ENCODE data around the gene OXTR. TPM values are rescaled to one million over a fixed set of nuclear protein-coding genes. Genes with fewer than 3 reads are reported as not detected.

Gene OXTR
- total RNA-seq, 1 experiment from 2014 or later, result 21.5 TPM

DNA sequence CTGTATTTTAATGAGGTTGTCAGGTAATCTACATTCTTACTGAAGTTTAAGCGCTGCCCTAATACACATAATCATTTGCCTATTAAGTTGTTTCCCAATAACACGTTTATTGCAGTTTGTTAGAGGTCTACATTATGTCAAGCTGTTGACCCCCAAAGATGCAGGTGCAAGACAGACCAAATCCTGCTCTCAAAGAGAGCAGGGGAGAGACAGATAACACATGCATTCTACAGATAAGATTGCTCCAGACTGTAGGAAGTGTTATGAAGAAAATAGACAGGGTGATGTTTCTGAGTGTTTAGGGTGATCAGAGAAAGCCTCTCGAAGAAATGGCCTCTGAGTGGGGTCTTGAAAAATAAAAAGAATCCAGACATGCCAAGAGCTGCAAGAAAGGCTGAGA is 24.8 kb upstream of the OXTR start:
- Histone ChIP-seq H3K9me2 (replicated peaks; ENCODE audit: low read length) (no peaks in the 10 kb centered on the region), H3K79me2 (ENCODE audit: low read length) (no peaks in the 10 kb centered on the region), H3K27ac (ENCODE audit: low read length) (no peak overlapping the region), H3K27me3 (ENCODE audit: low read length) (no peaks in the 10 kb centered on the region), H3F3A (ENCODE audit: low read length, unreplicated experiment) (no peaks in the 10 kb centered on the region), H3K4me3 (ENCODE audit: low read length) (no peak overlapping the region), H4K20me1 (ENCODE audit: low read length) (no peaks in the 10 kb centered on the region), H3K9me3 (ENCODE audit: low read length) (no peaks in the 10 kb centered on the region), H3K36me3 (ENCODE audit: low read depth, low read length) (no peaks in the 10 kb centered on the region), H3K4me1 (ENCODE audit: insufficient read depth, low read length) (peaks cover 3% of the 10 kb centered on the region; the same call in 1 of the 2 replicates), H3K9ac (ENCODE audit: low read length) (no peak overlapping the region), H2AFZ (ENCODE audit: low read length) (no peak overlapping the region), H3K4me2 (ENCODE audit: low read length) (no peak overlapping the region)
- ATAC-seq (no peak), DNase-seq (no peak)
- intact Hi-C loops (cut with micrococcal nuclease), result no loop called here
- BruUV-seq (replicated peaks), result no TSS peak
- ChIA-PET POLR2A (ENCODE audit: unreplicated experiment) (no interaction called here), CTCF (no interaction called here)
- TF ChIP-seq CTCF (conservative IDR thresholded peaks at IDR 0.05; ENCODE audit: low read depth, low read length) (no peak), EZH2 (IDR thresholded peaks at IDR 0.05; ENCODE audit: low read length, unreplicated experiment) (no peak), EZH2phosphoT487 (IDR thresholded peaks at IDR 0.05; ENCODE audit: borderline replicate concordance, low read length) (no peak)

- ATAC-seq (peak; percentile 79), DNase-seq (peak; percentile 70)
- H3F3A ChIP-seq (ENCODE audit: low read length, unreplicated experiment), result no peaks in the 10 kb centered on the region
- ChIA-PET POLR2A (ENCODE audit: unreplicated experiment) (no interaction called here), CTCF (no interaction called here)
- H3K9me2 ChIP-seq (replicated peaks; ENCODE audit: low read length), result no peaks in the 10 kb centered on the region
- TF ChIP-seq CTCF (conservative IDR thresholded peaks at IDR 0.05; ENCODE audit: low read depth, low read length) (no peak), EZH2 (IDR thresholded peaks at IDR 0.05; ENCODE audit: low read length, unreplicated experiment) (no peak), EZH2phosphoT487 (IDR thresholded peaks at IDR 0.05; ENCODE audit: borderline replicate concordance, low read length) (no peak)
- H3K27me3 ChIP-seq (ENCODE audit: low read length), result no peaks in the 10 kb centered on the region
- no peaks in the 10 kb centered on the region for H4K20me1 ChIP-seq (ENCODE audit: low read length)
- peaks cover 3% of the 10 kb centered on the region; the same call in 1 of the 2 replicates for H3K4me1 ChIP-seq (ENCODE audit: insufficient read depth, low read length)
- intact Hi-C loops (cut with micrococcal nuclease), result no loop called here
- no peak overlapping the region for H3K9ac ChIP-seq (ENCODE audit: low read length)
- no TSS peak for BruUV-seq (replicated peaks)
- no peaks in the 10 kb centered on the region for H3K79me2 ChIP-seq (ENCODE audit: low read length)
- no peaks in the 10 kb centered on the region for H3K9me3 ChIP-seq (ENCODE audit: low read length)
- no peak overlapping the region for H3K4me3 ChIP-seq (ENCODE audit: low read length)
- no peak overlapping the region for H3K27ac ChIP-seq (ENCODE audit: low read length)
- 0 out of 2 replicates have a peak overlapping the region, but pooled peaks have one; percentile 20 for H2AFZ ChIP-seq (ENCODE audit: low read length)
- H3K36me3 ChIP-seq (ENCODE audit: low read depth, low read length), result no peaks in the 10 kb centered on the region
- no peak overlapping the region for H3K4me2 ChIP-seq (ENCODE audit: low read length)
Measured at GRCh38 chr3:8793242-8793641, 23.8 kb upstream of the OXTR start.

DNA sequence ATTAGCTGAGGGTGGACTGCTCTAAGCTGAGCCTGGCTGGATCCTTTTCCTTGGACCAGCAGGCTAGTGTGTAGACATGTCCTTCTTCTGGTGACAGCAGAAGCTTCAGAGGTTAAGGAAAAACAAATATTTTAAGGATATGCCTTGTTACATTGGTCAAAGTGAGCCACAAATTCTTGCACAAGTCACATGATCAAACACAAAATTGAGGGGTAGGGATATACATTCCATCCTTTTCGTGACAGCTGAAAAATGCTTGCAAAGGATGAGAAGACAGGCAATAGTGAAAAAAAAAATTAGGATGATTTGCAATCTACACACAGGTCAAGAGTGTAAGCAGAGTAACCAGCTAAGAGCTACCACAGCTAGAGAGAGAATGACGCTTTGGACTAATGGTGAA is 21.1 kb upstream of the OXTR start:
- Histone ChIP-seq H3F3A (ENCODE audit: low read length, unreplicated experiment) (no peaks in the 10 kb centered on the region), H3K36me3 (ENCODE audit: low read depth, low read length) (no peaks in the 10 kb centered on the region), H3K4me3 (ENCODE audit: low read length) (no peak overlapping the region), H3K27me3 (ENCODE audit: low read length) (no peaks in the 10 kb centered on the region), H3K4me2 (ENCODE audit: low read length) (no peak overlapping the region), H2AFZ (ENCODE audit: low read length) (no peak overlapping the region), H3K9me2 (replicated peaks; ENCODE audit: low read length) (no peaks in the 10 kb centered on the region), H3K9me3 (ENCODE audit: low read length) (no peaks in the 10 kb centered on the region), H3K79me2 (ENCODE audit: low read length) (no peaks in the 10 kb centered on the region), H3K9ac (ENCODE audit: low read length) (no peak overlapping the region), H3K27ac (ENCODE audit: low read length) (no peak overlapping the region), H3K4me1 (ENCODE audit: insufficient read depth, low read length) (peaks cover 3% of the 10 kb centered on the region; the same call in 1 of the 2 replicates), H4K20me1 (ENCODE audit: low read length) (no peaks in the 10 kb centered on the region)
- ChIA-PET CTCF (no interaction called here), POLR2A (ENCODE audit: unreplicated experiment) (no interaction called here)
- intact Hi-C loops (cut with micrococcal nuclease), result no loop called here
- ATAC-seq (no peak), DNase-seq (no peak)
- no peak for TF ChIP-seq CTCF (conservative IDR thresholded peaks at IDR 0.05; ENCODE audit: low read depth, low read length)
- TF ChIP-seq EZH2phosphoT487 (IDR thresholded peaks at IDR 0.05; ENCODE audit: borderline replicate concordance, low read length), result no peak
- no peak for TF ChIP-seq EZH2 (IDR thresholded peaks at IDR 0.05; ENCODE audit: low read length, unreplicated experiment)
- no TSS peak for BruUV-seq (replicated peaks)

Measured in PC-3 (cell line).